GM18508 (cell line): ENCODE data around the gene AQP12B.

Source experiments
- ATAC-seq: cut with Tn5 transposase; IDR thresholded peaks from one replicate; pipeline ENCODE4 v1.9.1; 2021; ENCODE audit warnings: moderate number of reproducible peaks; ENCODE audit not compliant: insufficient read depth, unreplicated experiment

Gene AQP12B

GRCh38 chr2:240637116-240637900 is 45.4 kb downstream of the AQP12B start:
- ATAC-seq: no peak

DNA sequence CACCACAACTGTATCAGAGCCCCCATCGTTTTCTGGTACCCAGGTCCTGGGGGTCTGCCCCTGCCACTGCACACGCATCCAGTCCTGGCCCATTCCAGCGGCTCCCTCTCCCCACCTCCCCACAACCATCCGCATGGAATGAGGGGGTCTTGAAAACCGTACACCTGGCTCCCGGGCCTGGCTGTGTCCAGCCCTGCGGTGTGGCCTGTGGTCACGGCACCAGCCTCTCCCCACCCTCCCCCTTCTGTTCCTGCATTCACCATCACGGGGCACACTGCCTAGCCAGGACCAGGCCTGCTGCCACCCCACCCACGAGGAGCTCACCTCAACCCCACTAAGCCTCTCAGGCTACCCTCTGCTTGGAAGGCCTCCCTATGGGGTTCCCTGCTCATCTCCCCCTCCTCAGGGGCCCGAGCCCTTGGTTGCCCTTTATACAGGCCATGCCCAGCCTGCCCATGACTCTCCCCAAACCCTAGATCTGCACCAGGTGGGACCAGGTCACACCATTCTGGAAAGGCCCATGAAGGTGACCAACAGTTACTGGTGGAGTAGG is 46.0 kb downstream of the AQP12B start:
- no peak for ATAC-seq

DNA sequence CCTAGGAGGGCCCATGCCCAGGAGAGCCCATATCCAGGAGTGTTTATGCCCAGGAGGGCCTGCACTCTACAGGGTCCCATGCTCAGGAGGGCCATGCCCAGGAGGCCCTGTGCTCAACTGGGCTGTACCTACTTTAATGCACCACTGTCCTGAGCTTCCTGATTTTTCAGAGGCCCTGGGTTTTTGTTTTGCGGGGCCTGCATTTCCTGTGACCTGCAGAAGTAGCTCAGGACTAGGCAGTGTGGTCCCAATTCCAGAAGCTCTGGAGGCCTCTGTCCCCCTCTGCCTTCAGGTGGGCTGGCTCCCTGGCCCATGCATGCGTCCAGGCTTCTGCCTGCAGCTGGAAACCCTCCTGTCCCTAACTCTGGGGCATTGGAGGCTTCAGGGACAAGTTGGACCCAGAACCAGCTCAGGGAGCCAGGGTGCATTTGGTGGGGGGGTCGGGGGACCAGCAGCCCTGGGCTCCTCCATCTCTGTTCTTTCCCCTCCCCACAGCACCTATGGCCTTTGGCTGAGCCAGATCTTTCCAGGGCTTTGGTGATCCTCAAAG is 46.6 kb downstream of the AQP12B start:
- ATAC-seq: no peak

- ATAC-seq: no peak
Observed at GRCh38 chr2:240635121-240635997, 47.3 kb downstream of the AQP12B start.

DNA sequence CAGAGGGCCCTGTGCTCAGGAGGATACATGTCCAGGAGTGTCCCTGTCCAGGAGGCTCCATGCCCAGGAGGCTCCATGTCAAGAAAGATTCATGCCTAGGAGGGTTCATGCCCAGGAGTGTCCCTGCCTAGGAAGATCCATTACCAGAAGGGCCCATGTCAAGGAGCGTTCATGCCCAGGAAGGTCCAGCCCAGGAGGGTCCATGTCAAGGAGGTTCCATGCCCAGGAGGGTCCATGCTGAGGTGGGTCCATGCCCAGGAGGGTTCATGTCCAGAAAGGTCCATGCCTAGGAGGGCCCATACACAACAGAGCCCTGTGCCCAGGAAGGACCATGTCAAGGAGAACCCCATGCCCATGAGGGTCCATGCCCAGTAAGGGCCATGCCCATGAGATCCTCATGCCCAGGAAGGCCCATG is 50.4 kb downstream of the AQP12B start:
- no peak for ATAC-seq

- no peak for ATAC-seq
Observed at GRCh38 chr2:240631548-240632305, 51.0 kb downstream of the AQP12B start.

DNA sequence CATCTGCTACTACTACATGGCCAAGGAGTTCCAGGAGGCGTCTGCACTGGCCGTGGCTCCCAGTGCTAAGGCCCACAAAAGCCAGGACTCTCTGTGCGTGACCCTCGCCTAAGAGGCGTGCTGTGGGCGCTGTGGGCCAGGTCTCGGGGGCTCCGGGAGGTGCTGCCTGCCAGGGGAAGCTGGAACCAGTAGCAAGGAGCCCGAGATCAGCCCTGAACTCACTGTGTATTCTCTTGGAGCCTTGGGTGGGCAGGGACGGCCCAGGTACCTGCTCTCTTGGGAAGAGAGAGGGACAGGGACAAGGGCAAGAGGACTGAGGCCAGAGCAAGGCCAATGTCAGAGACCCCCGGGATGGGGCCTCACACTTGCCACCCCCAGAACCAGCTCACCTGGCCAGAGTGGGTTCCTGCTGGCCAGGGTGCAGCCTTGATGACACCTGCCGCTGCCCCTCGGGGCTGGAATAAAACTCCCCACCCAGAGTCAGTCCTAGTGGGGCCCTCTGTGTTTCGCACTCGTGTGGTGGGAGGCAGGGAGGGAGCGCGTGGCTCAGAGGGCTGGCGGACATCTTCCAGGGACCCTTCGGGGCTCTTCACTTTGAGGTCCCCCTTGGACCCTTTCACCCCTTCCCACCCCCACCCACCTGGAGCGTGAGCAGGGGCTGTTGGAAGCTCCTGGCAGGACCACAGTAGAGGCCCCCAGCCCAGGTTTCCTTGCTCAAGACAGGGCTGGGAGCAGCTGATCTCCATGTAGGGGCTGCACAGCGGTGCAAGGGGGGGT is 51.7 kb downstream of the AQP12B start:
- ATAC-seq: no peak

DNA sequence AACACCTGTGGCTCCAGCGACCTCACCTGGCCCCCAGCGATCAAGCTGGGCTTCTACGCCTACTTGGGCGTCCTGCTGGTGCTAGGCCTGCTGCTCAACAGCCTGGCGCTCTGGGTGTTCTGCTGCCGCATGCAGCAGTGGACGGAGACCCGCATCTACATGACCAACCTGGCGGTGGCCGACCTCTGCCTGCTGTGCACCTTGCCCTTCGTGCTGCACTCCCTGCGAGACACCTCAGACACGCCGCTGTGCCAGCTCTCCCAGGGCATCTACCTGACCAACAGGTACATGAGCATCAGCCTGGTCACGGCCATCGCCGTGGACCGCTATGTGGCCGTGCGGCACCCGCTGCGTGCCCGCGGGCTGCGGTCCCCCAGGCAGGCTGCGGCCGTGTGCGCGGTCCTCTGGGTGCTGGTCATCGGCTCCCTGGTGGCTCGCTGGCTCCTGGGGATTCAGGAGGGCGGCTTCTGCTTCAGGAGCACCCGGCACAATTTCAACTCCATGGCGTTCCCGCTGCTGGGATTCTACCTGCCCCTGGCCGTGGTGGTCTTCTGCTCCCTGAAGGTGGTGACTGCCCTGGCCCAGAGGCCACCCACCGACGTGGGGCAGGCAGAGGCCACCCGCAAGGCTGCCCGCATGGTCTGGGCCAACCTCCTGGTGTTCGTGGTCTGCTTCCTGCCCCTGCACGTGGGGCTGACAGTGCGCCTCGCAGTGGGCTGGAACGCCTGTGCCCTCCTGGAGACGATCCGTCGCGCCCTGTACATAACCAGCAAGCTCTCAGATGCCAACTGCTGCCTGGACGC is 52.5 kb downstream of the AQP12B start:
- ATAC-seq: no peak

DNA sequence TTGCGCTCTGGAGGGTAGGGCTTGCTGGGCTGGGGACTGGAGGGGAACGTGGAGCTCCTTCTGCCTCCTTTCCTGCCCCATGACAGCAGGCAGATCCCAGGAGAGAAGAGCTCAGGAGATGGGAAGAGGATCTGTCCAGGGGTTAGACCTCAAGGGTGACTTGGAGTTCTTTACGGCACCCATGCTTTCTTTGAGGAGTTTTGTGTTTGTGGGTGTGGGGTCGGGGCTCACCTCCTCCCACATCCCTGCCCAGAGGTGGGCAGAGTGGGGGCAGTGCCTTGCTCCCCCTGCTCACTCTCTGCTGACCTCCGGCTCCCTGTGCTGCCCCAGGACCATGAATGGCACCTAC is 53.1 kb downstream of the AQP12B start:
- no peak for ATAC-seq

DNA sequence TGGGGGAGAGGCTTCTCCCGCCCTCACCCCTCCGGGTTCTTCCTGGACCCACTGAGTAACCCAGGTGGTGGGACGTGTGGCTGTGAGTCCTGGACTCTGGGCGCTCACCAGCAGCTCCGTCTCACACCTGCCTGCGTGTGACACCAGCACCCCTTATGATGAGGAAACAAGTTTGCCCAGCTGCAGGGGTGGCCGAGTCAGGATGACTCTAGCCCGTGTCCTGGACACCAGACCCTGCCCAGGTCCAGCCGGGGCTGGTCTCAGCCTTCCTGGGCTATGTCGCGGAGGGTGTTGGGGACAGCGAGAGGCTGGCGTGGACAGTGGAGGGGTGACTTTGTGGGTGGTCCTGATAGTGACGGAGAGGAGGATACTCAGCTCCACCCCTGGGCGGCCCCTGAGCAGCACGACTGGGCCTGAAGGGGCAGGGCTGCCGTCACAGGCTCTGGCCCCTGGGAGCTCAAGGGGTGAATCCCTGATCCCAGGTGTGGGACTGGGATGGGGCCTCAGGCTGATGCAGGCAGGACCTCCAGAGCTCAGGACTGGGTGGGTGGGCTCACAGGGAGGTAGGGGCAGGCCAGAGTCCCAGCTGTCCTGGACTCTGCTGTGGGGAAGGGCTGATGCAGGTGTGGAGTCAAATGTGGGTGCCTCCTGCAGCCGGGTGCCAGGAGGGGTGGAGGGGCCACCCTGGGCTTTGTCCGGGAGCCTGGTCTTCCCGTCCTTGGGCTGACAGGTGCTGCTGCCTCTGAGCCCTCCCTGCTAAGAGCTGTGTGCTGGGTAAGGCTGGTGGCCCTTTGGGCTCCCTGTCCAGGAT is 53.7 kb downstream of the AQP12B start:
- no peak for ATAC-seq

GRCh38 chr2:240628507-240628807 is 54.2 kb downstream of the AQP12B start:
- no peak for ATAC-seq

DNA sequence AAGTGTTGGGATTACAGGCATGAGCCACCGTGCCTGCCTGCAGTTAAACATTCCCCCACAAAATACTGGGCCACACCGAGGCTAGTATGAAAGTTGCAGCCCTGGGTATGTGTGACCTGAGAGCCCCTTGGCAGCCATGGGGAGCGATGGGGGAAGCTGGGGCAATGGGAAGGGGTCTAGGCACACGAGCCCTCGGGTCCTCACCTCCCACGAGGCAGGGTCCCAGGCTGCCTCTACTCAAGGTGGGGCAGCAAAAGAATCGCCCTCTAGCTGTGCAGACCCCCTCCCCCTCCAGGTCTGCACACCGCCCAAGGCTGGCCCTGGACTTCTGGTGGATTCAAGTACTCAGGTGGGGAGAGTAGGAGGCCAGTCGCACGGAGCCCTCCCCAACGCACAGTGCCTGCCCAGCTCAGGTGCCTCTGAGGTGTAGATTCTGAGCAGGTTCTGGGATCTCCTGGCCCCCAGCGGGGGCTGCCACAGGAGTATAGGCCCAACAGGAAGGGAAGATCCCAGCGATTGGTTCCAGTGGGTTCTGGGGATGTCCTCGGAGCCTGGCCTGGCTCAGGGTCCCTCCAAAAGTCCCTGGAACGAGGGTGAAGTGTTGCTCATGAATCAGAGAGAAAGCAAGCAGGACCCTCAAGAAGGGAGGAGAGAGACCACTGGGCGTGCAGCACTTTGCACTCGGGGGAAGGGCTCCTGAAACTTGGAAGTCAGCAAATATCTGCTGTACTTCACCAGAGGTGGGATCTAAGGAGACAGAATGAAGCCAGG is 54.8 kb downstream of the AQP12B start:
- ATAC-seq: no peak

- ATAC-seq: no peak
Observed at GRCh38 chr2:240626531-240627300, 56.0 kb downstream of the AQP12B start.
